Endothelial cell of umbilical vein (primary cell): ENCODE measurements around the gene ARHGAP29. TPM values are rescaled to one million over a fixed set of nuclear protein-coding genes. Genes with fewer than 3 reads are reported as not detected.

ENCODE experiments used
- BruUV-seq: library from RNA; stranded (reverse); fragments of 400-500 nt; replicated peaks from 2 replicates; lab custom pipeline; 2021; lab: Mats Ljungman, UMichigan
- CTCF ChIA-PET: fragments of 300-600, 350-600 bp; sonication (Branson Sonifier 250); formaldehyde crosslinking; loops from one replicate; lab custom pipeline; 2021; ENCODE audit warnings: antibody characterized with exemption, inconsistent platforms; lab: Charles Lee
- POLR2A ChIA-PET: fragments of 300-600, 350-600 bp; sonication (Branson Sonifier 250); formaldehyde crosslinking; loops from one replicate; lab custom pipeline; 2021; ENCODE audit warnings: antibody characterized with exemption, inconsistent platforms; lab: Charles Lee
- DNase-seq: peaks from one replicate; pipeline ENCODE4 v3.0.0-alpha.2; 2011; ENCODE audit warnings: low read depth, low spot score
- FAIRE-seq: peaks from 2 replicates; lab custom pipeline; 2011; peaks lifted over from hg19 to GRCh38; lab: Jason Lieb, UNC
- H2AFZ ChIP-seq: 2 replicates; pipeline ENCODE4 v1.6.0; 2012; ENCODE audit warnings: low read depth, low read length, control low read depth, inconsistent platforms
- H3K27ac ChIP-seq: 2 replicates; pipeline ENCODE4 v1.5.1; 2011; ENCODE audit warnings: low read depth, mild to moderate bottlenecking, control low read depth, low read length, moderate library complexity; ENCODE audit not compliant: insufficient read depth
- H3K27me3 ChIP-seq, 2 experiments: 2 replicates each; pipeline versions ENCODE4 v1.6.0 to v1.6.1; 2011; ENCODE audit warnings: low read length in 2 of 2, mixed read lengths in 1 of 2; ENCODE audit not compliant: control insufficient read depth in 2 of 2, insufficient read depth in 2 of 2
- H3K36me3 ChIP-seq, 2 experiments: 2 replicates in 1 of 2; 3 replicates in 1 of 2; pipeline ENCODE4 v1.5.1; 2011; ENCODE audit warnings: low read length in 2 of 2, mild to moderate bottlenecking in 1 of 2, moderate library complexity in 1 of 2; ENCODE audit not compliant: control insufficient read depth in 2 of 2, insufficient read depth in 2 of 2; ENCODE audit errors: extremely low read depth in 1 of 2
- H3K4me1 ChIP-seq: 3 replicates; pipeline ENCODE4 v1.5.1; 2011; ENCODE audit warnings: mild to moderate bottlenecking, low read length; ENCODE audit not compliant: control insufficient read depth, insufficient read depth; ENCODE audit errors: extremely low read depth
- H3K4me2 ChIP-seq: 2 replicates; pipeline ENCODE4 v1.6.1; 2011; ENCODE audit warnings: low read length, control low read depth, mixed read lengths; ENCODE audit not compliant: insufficient read depth
- H3K4me3 ChIP-seq, 3 experiments: fragments of 200-600 bp in 1 of 3; sonication (generic), shearing (Covaris generic) in 1 of 3; replicated peaks in 1 of 3; 2 replicates each; pipeline ENCODE4 v1.5.1; 2011 to 2016; ENCODE audit warnings: control low read depth in 3 of 3, low read length in 3 of 3, mild to moderate bottlenecking in 2 of 3, inconsistent platforms in 1 of 3, low read depth in 1 of 3, moderate library complexity in 1 of 3; ENCODE audit not compliant: insufficient read depth in 1 of 3
- H3K79me2 ChIP-seq: 2 replicates; pipeline ENCODE4 v1.6.0; 2012; ENCODE audit warnings: low read length, inconsistent platforms; ENCODE audit not compliant: control insufficient read depth, insufficient read depth
- H3K9ac ChIP-seq: replicated peaks from 2 replicates; pipeline ENCODE3; 2011; ENCODE audit warnings: low read length, control low read depth; ENCODE audit not compliant: insufficient read depth; ENCODE audit errors: extremely low read depth
- H3K9me1 ChIP-seq: replicated peaks from 3 replicates; pipeline ENCODE4 v1.6.0; 2011; ENCODE audit warnings: mild to moderate bottlenecking, low read length; ENCODE audit not compliant: control insufficient read depth, insufficient read depth; ENCODE audit errors: extremely low read depth
- H3K9me3 ChIP-seq: replicated peaks from 2 replicates; pipeline ENCODE4 v1.5.1; 2012; ENCODE audit warnings: low read length, inconsistent platforms; ENCODE audit not compliant: control insufficient read depth, insufficient read depth
- H4K20me1 ChIP-seq: replicated peaks from 2 replicates; pipeline ENCODE3; 2011; ENCODE audit warnings: mild to moderate bottlenecking, low read length; ENCODE audit not compliant: control insufficient read depth, insufficient read depth; ENCODE audit errors: extremely low read depth
- CTCF ChIP-seq, 2 donors: IDR thresholded peaks; 1 replicate in 1 of 2; 2 replicates in 1 of 2; pipeline ENCODE4 v1.5.1; 2011; ENCODE audit warnings: low read length in 2 of 2, mild to moderate bottlenecking in 2 of 2, moderate library complexity in 2 of 2, control low read depth in 1 of 2, inconsistent platforms in 1 of 2, low read depth in 1 of 2; ENCODE audit not compliant: insufficient read depth in 1 of 2; ENCODE audit errors: extremely low read depth in 1 of 2
- EZH2 ChIP-seq: IDR thresholded peaks from 2 replicates; pipeline ENCODE4 v1.6.1; 2012; ENCODE audit warnings: borderline replicate concordance, low read depth, mild to moderate bottlenecking, moderate library complexity, low read length, inconsistent platforms; ENCODE audit not compliant: severe bottlenecking
- FOS ChIP-seq: IDR thresholded peaks from 2 replicates; pipeline ENCODE4 v1.6.1; 2011; ENCODE audit warnings: mild to moderate bottlenecking, low read length, moderate library complexity, borderline replicate concordance; ENCODE audit not compliant: insufficient read depth
- GATA2 ChIP-seq: IDR thresholded peaks from 2 replicates; pipeline ENCODE4 v1.7.0; 2011; ENCODE audit warnings: low read depth, mild to moderate bottlenecking, moderate library complexity, mixed read lengths, low read length; ENCODE audit not compliant: insufficient read length, insufficient read depth
- JUN ChIP-seq: IDR thresholded peaks from 2 replicates; pipeline ENCODE4 v1.6.1; 2011; ENCODE audit warnings: borderline replicate concordance, low read depth; ENCODE audit not compliant: insufficient read length, insufficient read depth
- MAX ChIP-seq: IDR thresholded peaks from 2 replicates; pipeline ENCODE4 v1.6.1; 2011; ENCODE audit not compliant: insufficient read depth, insufficient read length
- MYC ChIP-seq: IDR thresholded peaks from one replicate; pipeline ENCODE4 v1.6.1; 2011; ENCODE audit warnings: mild to moderate bottlenecking, low read depth, low read length
- POLR2A ChIP-seq: IDR thresholded peaks from 2 replicates; pipeline ENCODE4 v1.6.1; 2012; ENCODE audit warnings: low read depth, mild to moderate bottlenecking, control low read depth, low read length
- POLR2AphosphoS5 ChIP-seq: IDR thresholded peaks from 2 replicates; pipeline ENCODE4 v1.6.1; 2012; ENCODE audit warnings: low read depth, mild to moderate bottlenecking, control low read depth, low read length, moderate library complexity; ENCODE audit not compliant: insufficient read depth
- dilution Hi-C: fragments of 300-500 bp; cut with MboI; formaldehyde crosslinking; loops from one replicate; pipeline ENCODE4 v1.15.0; 2019; ENCODE audit warnings: low sequenced_read_pairs; ENCODE audit not compliant: extremely low pct_ligation_motif_present
- intact Hi-C: fragments of 100-400 bp; cut with micrococcal nuclease; formaldehyde crosslinking; loops from one replicate; pipeline ENCODE4 v1.10.0; 2022
- polyA plus RNA-seq, 4 experiments: library from polyadenylated mRNA; depleted of rRNA in 3 of 4; stranded (reverse) in 3 of 4; unstranded in 1 of 4; fragments of >200 nt; gene quantifications; 2 replicates each; pipeline versions ENCODE4 v1.2.1 to v1.2.3, GENCODE V29; 2011 to 2012; ENCODE audit warnings: missing spikeins in 1 of 4
- total RNA-seq: library from RNA; stranded (reverse); gene quantifications from 2 replicates; pipeline ENCODE4 v1.2.3, GENCODE V29; 2021

Gene ARHGAP29
- total and polyA plus RNA-seq, 2 donors (not counting 3 experiments of a cell fraction or from before 2014, with no cell fraction given): 56.3 to 199 TPM

GRCh38 chr1:94236013-94236491 lies 1.3 kb downstream of the ARHGAP29 start:
- Histone ChIP-seq H3K4me1 (peaks cover 72% of the 10 kb centered on the region), H3K9me1 (no peaks in the 10 kb centered on the region), H3K27me3 (no peaks in the 10 kb centered on the region), H4K20me1 (peaks cover 12% of the 10 kb centered on the region), H3K4me3 (peak overlapping the region; percentile 88 to 100 (median 95)), H3K79me2 (peaks cover 100% of the 10 kb centered on the region), H3K4me2 (peak overlapping the region; percentile 97), H2AFZ (no peak overlapping the region), H3K9me3 (no peaks in the 10 kb centered on the region), H3K36me3 (no peaks in the 10 kb centered on the region), H3K9ac (peak overlapping the region; percentile 99), H3K27ac (peak overlapping the region; percentile 93)
- ChIA-PET POLR2A (interaction anchor here (0.6 to 4.1 kb wide), 7 partner anchors 11 to 197 kb away, joined by 3 to 28 read pairs (median 7); no protein-coding TSS in a partner anchor), CTCF (interaction anchor here (1.0 to 8.6 kb wide), 16 partner anchors 8 to 211 kb away, joined by 3 to 91 read pairs (median 4); no protein-coding TSS in a partner anchor)
- BruUV-seq: no TSS peak
- FAIRE-seq: peak; percentile 53
- TF ChIP-seq JUN (no peak), POLR2A (no peak), GATA2 (peak; percentile 31), EZH2 (no peak)
- dilution Hi-C loops: no loop called here
- intact Hi-C loops: loop anchor here (1.0 to 10.0 kb wide), 3 partner anchors 167 to 331 kb away; partner anchors contain the start of gene GCLM
- DNase-seq: no peak

GRCh38 chr1:94235189-94236012 lies 2.0 kb downstream of the ARHGAP29 start:
- no peak overlapping the region for H2AFZ ChIP-seq
- dilution Hi-C loops: no loop called here
- H3K27ac ChIP-seq: peak overlapping the region; percentile 93
- BruUV-seq: no TSS peak
- H3K9me3 ChIP-seq: no peaks in the 10 kb centered on the region
- H3K79me2 ChIP-seq: peaks cover 100% of the 10 kb centered on the region
- H3K4me1 ChIP-seq: peaks cover 72% of the 10 kb centered on the region
- DNase-seq (no peak), FAIRE-seq (peak; percentile 48)
- CTCF ChIA-PET: interaction anchor here (1.0 to 8.6 kb wide), 12 partner anchors 21 to 210 kb away, joined by 3 to 91 read pairs (median 5); no protein-coding TSS in a partner anchor
- intact Hi-C loops: loop anchor here (1.0 to 10.0 kb wide), 4 partner anchors 17 to 331 kb away; partner anchors contain the start of gene GCLM
- POLR2A ChIA-PET: interaction anchor here (1.0 to 4.1 kb wide), 5 partner anchors 12 to 196 kb away, joined by 3 to 28 read pairs (median 6); no protein-coding TSS in a partner anchor
- H3K4me2 ChIP-seq: peak overlapping the region; percentile 97
- peaks cover 14% of the 10 kb centered on the region for H4K20me1 ChIP-seq
- no peaks in the 10 kb centered on the region for H3K36me3 ChIP-seq
- no peaks in the 10 kb centered on the region for H3K9me1 ChIP-seq
- TF ChIP-seq EZH2 (no peak), FOS (no peak), CTCF (IDR thresholded peaks at IDR 0.05; ENCODE audit: extremely low read depth in 1 of 2, insufficient read depth in 1 of 2, low read depth in 1 of 2, low read length in 2 of 2) (no peak), MYC (no peak), MAX (no peak), JUN (no peak), POLR2AphosphoS5 (no peak), GATA2 (no peak), POLR2A (no peak)
- H3K27me3 ChIP-seq: no peaks in the 10 kb centered on the region
- H3K9ac ChIP-seq: peak overlapping the region; percentile 99
- peak overlapping the region; percentile 88 to 100 (median 95) for H3K4me3 ChIP-seq
